Globus pallidus (tissue), 1 donor: ENCODE measurements around the gene P2RX7.
A peak's percentile ranks its signal among the peaks of the same experiment; 100 is the strongest.

Experiments used
- DNase-seq: peaks from one replicate; pipeline ENCODE4 v3.0.0-alpha.2; 2015; ENCODE audit warnings: low spot score

Gene P2RX7

GRCh38 chr12:121132601-121133481 is at the start of gene P2RX7:
TSS of gene P2RX7 (plus strand) at chr12:121132876. CDS start at chr12:121132971, 95 bp downstream.
- peak; percentile 99 for DNase-seq

DNA sequence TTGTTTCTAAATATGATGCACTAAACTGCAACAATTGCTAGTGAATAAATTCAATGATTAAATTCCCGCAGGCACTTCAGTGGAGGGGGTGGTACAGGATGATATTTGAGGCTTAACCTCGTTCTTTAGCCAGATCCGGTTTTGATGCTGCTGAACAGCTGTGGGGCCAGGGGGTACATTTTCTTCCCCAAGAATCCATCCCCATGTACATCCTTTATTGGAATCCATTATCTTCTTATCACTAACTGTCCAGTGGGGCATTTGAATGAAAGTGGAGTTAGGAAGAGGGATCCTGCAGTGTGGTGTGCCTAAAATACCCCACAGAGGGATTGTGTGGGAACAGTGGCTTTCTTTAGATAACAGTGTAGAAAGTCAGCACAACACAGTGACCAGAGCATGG is 48.4 kb upstream of the P2RX7 start:
- DNase-seq = no peak

- no peak for DNase-seq
Measured at GRCh38 chr12:121085069-121085468, 47.6 kb upstream of the P2RX7 start.

- no peak for DNase-seq
Measured at GRCh38 chr12:121085506-121086353, 46.9 kb upstream of the P2RX7 start.

- no peak for DNase-seq
Measured at GRCh38 chr12:121086781-121087295, 45.8 kb upstream of the P2RX7 start.

- DNase-seq = no peak
Measured at GRCh38 chr12:121087467-121088194, 45.0 kb upstream of the P2RX7 start.

DNA sequence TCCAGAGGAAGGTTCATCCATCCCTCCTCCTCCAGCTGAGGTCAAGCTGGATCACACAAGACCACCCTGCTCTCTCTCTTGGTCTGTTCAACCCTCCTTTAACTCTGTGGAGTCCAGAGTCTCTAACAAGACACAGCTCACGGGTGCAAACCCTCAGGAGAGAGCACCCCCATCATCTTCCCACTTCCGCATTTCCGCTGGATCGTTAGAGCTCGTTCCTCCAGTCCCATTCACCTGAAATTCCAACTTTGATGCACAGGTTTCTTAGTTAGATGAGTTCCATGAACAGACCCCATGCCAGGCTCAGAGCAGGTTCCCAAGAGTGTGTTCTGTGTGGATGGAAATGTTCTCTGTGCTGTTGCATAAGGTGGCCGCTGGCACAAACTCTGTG is 44.5 kb upstream of the P2RX7 start:
- DNase-seq = no peak

GRCh38 chr12:121089031-121089812 is 43.5 kb upstream of the P2RX7 start:
- DNase-seq = no peak

DNA sequence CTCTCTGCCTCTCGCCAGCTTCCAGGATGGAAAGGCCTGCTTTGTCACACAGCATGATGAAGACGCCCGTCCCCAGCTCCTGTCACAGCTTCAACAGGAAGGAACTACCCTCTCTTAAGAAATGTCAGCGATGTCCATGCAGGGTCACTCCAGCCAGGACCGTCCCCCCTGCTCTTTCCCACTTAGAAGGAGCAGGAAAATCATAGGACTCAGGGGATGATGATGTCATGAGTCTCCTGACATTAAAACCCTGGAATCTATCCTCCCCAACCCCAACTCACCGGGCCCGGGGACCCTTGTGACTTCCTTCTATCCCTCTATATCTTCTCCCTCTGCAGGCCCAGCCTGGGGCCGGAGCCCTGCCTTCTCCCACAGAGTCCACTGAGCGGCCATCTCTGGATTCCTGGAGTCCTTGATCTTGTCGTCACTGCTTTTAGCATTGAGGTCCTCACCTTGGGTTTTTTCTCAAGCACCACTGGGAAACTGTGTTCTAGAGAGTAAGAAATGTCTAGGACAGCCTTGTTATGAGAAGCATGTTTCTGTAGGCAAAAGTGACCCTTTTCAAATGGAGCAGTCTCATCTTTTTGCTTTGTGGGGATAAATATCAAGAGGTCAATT is 42.8 kb upstream of the P2RX7 start:
- no peak for DNase-seq

GRCh38 chr12:121090586-121091514 is 41.8 kb upstream of the P2RX7 start:
- DNase-seq = no peak

DNA sequence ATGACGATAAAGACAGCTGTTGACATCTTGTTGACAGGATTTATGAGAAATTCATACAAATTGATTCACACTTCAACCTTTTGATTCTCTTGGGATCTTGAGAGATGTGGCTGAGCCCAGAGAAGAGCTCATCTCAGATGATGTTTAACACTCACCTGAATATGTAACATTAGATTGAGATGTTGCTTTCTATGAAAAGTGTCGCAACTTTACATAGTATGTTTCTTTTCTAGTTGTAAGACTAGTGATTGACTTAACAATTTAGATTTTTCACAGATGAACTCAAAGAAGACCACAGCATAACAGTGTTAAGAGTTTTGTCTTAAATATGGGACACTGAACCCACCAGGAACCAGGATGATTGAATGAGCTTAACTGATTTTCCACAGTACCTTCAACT is 40.6 kb upstream of the P2RX7 start:
- no peak for DNase-seq

GRCh38 chr12:121093487-121093891 is 39.2 kb upstream of the P2RX7 start:
- no peak for DNase-seq

DNA sequence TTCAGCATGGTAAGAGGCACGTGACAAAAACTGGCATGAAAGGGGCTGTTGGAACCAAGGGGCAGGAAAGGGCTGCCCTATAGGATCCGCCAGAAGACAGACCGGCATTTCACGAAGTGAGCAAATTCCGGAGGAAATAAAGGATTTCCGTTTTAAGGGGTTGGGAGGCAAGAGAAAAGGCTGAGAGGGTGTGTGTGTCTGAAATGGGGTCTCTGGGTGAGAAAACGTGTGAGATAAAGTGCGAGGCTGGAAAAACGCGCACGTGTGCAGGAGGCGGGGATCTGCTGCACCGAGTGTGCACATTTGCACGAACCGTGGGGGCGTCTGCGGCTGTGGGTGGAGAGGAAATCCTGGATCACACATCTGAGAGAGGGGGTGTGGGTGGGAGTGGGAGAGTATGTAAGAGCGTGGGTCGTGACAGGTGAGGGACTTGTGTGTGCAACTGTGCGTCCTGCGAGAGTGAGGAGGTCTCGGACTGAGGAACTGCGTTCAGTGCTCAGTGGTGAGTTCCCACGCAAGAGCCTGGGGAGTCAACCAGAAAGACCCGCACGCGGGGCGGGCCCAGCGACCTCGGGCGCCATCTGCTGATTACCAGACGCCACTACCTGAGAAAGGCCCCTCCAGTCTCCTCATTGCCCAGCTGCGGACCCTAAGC is 37.0 kb upstream of the P2RX7 start:
- peak; percentile 51 for DNase-seq

DNA sequence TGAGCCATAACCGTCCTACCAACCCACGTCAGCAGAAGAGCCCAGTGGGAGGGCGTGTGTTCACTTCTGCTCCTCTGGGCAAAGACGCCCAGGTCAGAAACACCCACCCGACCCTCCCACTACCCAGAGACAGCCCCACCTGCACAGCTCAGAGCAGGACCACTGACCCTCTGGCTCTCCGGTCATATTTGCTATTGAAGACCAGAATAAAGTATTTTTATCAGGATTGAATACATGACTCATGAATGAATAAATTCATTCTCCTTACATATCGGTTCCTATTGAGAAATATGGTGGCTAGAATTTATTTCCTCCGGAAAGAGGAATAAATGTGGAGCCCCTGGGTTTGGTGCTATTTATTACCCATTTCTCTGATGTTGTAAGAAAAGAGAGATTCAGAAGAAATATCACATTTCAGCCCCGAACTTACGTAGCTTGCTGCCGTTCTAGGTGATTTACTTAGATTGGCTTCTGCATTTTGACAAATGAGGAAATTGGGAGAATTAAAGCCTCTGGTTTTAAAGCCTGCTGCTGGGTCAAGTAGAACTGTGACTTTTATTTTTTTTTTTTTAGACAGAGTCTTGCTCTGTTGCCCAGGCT is 36.4 kb upstream of the P2RX7 start:
- DNase-seq = no peak

DNA sequence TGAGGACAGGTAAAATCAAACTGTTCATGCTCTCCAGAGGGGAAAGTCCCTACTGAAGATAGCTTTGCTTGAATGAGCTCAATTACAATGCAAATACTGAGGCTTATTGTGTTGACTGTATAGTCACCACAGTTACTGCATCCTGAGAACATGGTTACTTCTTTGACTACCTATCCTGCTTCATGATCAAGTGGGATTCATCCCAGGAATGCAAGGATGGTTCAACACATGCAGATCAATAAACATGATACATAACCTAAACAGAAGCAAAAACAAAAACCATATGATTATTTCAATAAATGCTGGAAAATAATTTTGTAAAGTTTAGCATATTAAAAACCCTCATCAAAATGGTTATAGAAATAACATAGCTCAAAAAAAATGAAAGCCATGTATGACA is 32.9 kb upstream of the P2RX7 start:
- DNase-seq = no peak

DNA sequence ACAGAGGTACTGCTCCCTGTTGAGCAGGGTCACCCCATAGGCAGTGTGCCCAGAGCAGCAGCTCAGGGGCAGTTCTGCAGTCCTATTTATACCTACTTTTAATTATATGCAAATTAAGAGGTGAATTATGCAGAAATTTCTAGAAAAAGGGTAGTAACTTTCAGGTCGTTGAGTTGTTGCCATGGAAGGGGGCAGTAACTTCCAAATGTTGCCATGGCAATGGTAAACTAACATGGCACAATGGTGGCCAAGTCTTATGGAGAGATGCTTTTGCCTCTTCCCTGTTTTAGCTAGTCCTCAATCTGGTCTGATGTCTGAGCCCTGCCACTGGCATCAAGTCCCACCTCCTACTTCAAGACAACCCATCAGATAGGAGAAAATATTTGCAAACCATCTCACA is 30.4 kb upstream of the P2RX7 start:
- no peak for DNase-seq

DNA sequence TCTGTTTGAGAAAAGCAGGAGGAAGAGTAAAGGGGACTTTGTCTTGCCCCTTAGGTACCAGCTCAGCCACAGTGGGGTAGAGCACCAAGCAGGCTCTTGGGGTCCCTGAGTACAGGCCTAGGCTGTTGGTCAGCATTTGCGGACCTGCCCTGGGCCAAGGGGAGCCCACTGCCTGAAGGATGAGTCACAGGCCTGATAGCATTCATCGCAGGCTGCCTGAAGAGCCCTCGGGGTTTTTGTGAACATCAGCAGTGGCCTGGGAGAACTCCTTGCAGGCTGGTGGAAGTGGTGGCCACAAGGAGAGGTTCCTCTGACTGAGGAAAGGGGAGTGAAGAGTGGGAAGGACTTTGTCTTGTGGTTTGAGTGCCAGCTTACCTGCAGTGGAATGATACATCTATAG is 25.0 kb upstream of the P2RX7 start:
- DNase-seq = no peak

DNA sequence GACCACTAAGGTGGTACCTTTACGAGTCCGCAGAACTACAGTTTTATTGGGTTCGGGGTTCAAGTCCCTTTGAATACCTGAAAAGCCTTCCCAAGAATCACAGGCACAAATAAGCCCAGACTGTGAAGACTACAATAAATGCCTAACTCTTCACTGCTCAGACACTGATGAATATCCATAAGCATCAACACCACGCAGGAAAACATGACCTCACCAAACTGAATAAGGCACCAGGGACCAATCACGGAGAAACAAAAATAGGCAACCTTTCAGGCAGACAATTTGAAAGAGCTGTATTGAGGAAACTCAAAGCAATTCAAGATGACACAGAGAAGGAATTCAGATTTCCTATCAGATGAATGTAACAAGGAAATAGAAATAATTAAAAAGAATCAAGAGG is 24.2 kb upstream of the P2RX7 start:
- no peak for DNase-seq
